K562 (cell line): ENCODE measurements around the gene METAP1D. TPM values are rescaled to one million over a fixed set of nuclear protein-coding genes. Genes with fewer than 3 reads are reported as not detected.

Source experiments
- ATF4 ChIP-seq: fragments of 450-650 bp; formaldehyde crosslinking; IDR thresholded peaks from 2 replicates; pipeline ENCODE4 v1.4.0; 2022; ENCODE audit warnings: mild to moderate bottlenecking, moderate library complexity
- CCNT2 ChIP-seq: IDR thresholded peaks from 2 replicates; pipeline ENCODE4 v1.6.1; 2011; ENCODE audit warnings: borderline replicate concordance, low read depth, mild to moderate bottlenecking, moderate library complexity, mixed read lengths, low read length; ENCODE audit not compliant: insufficient read length; ENCODE audit errors: extremely low read depth
- DLX4 ChIP-seq: fragments of 250-450 bp; sonication (Bioruptor Pico); IDR thresholded peaks from 2 replicates; pipeline ENCODE4 v1.6.1; 2021; ENCODE audit warnings: mild to moderate bottlenecking
- ESRRB ChIP-seq: fragments of 250-450 bp; sonication (Bioruptor Pico); IDR thresholded peaks from 2 replicates; pipeline ENCODE4 v1.5.0; 2020; ENCODE audit warnings: mild to moderate bottlenecking, moderate library complexity, borderline replicate concordance
- FIP1L1 ChIP-seq: fragments of 200-400 bp; formaldehyde crosslinking; IDR thresholded peaks from 2 replicates; pipeline ENCODE4 v1.6.1; 2018; ENCODE audit warnings: mild to moderate bottlenecking, low read depth, low read length; ENCODE audit not compliant: poor library complexity, severe bottlenecking
- FOXJ2 ChIP-seq: fragments of 200-800 bp; sonication (Bioruptor generic); IDR thresholded peaks from 2 replicates; pipeline ENCODE4 v1.6.1; 2016; ENCODE audit warnings: missing genetic modification characterization, missing compliant biosample characterization
- FUS ChIP-seq: fragments of 200-400 bp; formaldehyde crosslinking; optimal IDR thresholded peaks from 2 replicates; pipeline ENCODE3; 2017; ENCODE audit warnings: low read depth, low read length
- KLF1 ChIP-seq: fragments of 450-650 bp; IDR thresholded peaks from 2 replicates; pipeline ENCODE4 v1.6.1; 2016; ENCODE audit warnings: missing genetic modification characterization, missing compliant biosample characterization
- MEIS2 ChIP-seq: fragments of 450-650 bp; IDR thresholded peaks from 2 replicates; pipeline ENCODE4 v1.6.1; 2014; ENCODE audit warnings: mild to moderate bottlenecking; ENCODE audit not compliant: partially characterized antibody
- MTF1 ChIP-seq: fragments of 250-450 bp; sonication (Bioruptor Pico); IDR thresholded peaks from 2 replicates; pipeline ENCODE4 v1.9.0; 2021; ENCODE audit warnings: moderate library complexity, mild to moderate bottlenecking, inconsistent platforms, borderline replicate concordance
- MYBL2 ChIP-seq, 2 experiments: fragments of 450-650 bp in 1 of 2; sonication (generic) in 1 of 2; formaldehyde crosslinking in 1 of 2; IDR thresholded peaks; 2 replicates each; pipeline versions ENCODE4 v1.6.1 to v1.8.1; 2017 to 2022; ENCODE audit warnings: borderline replicate concordance in 1 of 2, inconsistent platforms in 1 of 2, low read depth in 1 of 2, mild to moderate bottlenecking in 1 of 2, missing genetic modification reagents in 1 of 2, moderate library complexity in 1 of 2
- NFE2L1 ChIP-seq: fragments of 450-650 bp; IDR thresholded peaks from 2 replicates; pipeline ENCODE4 v1.6.1; 2016; ENCODE audit warnings: missing genetic modification characterization, low read depth, mild to moderate bottlenecking, missing compliant biosample characterization, moderate library complexity, borderline replicate concordance
- RFX5 ChIP-seq: IDR thresholded peaks from 2 replicates; pipeline ENCODE4 v1.6.1; 2011; ENCODE audit warnings: low read depth, mild to moderate bottlenecking, improper control_type of control experiment, low read length
- SMARCB1 ChIP-seq: IDR thresholded peaks from 2 replicates; pipeline ENCODE4 v1.6.1; 2011; ENCODE audit warnings: improper control_type of control experiment, low read depth; ENCODE audit not compliant: insufficient read length
- SMARCC2 ChIP-seq: fragments of 450-650 bp; IDR thresholded peaks from 2 replicates; pipeline ENCODE4 v1.6.1; 2017; ENCODE audit warnings: antibody characterized with exemption, moderate library complexity, mild to moderate bottlenecking, low read depth
- ZBTB7A ChIP-seq: IDR thresholded peaks from 2 replicates; pipeline ENCODE4 v1.6.1; 2011; ENCODE audit warnings: low read depth, mild to moderate bottlenecking, low read length, moderate library complexity, borderline replicate concordance; ENCODE audit not compliant: control insufficient read depth
- ZBTB9 ChIP-seq: fragments of 450-650 bp; formaldehyde crosslinking; IDR thresholded peaks from 2 replicates; pipeline ENCODE4 v1.4.0; 2020; ENCODE audit warnings: mild to moderate bottlenecking, moderate library complexity
- ZMIZ1 ChIP-seq, 2 experiments: fragments of 150-350 bp in 1 of 2; IDR thresholded peaks; 2 replicates each; pipeline ENCODE4 v1.6.1; 2012 to 2016; ENCODE audit warnings: low read depth in 2 of 2, low read length in 2 of 2, mild to moderate bottlenecking in 1 of 2, moderate library complexity in 1 of 2
- polyA plus RNA-seq, 8 experiments: library from polyadenylated mRNA; depleted of rRNA in 4 of 8; stranded (reverse) in 5 of 8; unstranded in 3 of 8; fragments of >200 nt; fragmentation: Nextera tagmentation in 2 of 8; fragmentation: Illumina TruSeq in 1 of 8; extraction: Ambion mirVana in 2 of 8; extraction: Trizol in 1 of 8; gene quantifications; 2 replicates each; pipeline versions ENCODE4 v1.2.1 to v1.2.3, GENCODE V29; 2011 to 2014; ENCODE audit warnings: inconsistent platforms in 1 of 8, missing spikeins in 1 of 8
- total RNA-seq, 7 experiments: library from RNA; depleted of rRNA in 6 of 7; stranded (reverse); fragments of >200 nt in 6 of 7; fragmentation: Illumina TruSeq in 2 of 7; extraction: Trizol in 2 of 7; gene quantifications; 2 replicates each; pipeline versions ENCODE4 v1.2.1 to v1.2.3, GENCODE V29; 2011 to 2021; ENCODE audit warnings: low replicate concordance in 1 of 7

METAP1D gene
- total and polyA plus RNA-seq, 9 of the 15 experiments (the other 6 are each of a cell fraction or from before 2014, with no cell fraction given), result 8.0 to 23.4 (median 15.7) TPM

- no peak for TF ChIP-seq RFX5
- no peak for TF ChIP-seq ESRRB (CRISPR knock-in tag)
- peak; percentile 64 for TF ChIP-seq SMARCC2
- peak; percentile 21; the same call in 1 of the 2 replicates for TF ChIP-seq ATF4
- TF ChIP-seq FOXJ2, result no peak
- no peak for TF ChIP-seq KLF1
- no peak for TF ChIP-seq SMARCB1
- TF ChIP-seq ZBTB7A, result no peak
- TF ChIP-seq MYBL2 (IDR thresholded peaks at IDR 0.05; ENCODE audit: low read depth), result no peak
- TF ChIP-seq MYBL2 (CRISPR knock-in tag; IDR thresholded peaks at IDR 0.05; ENCODE audit: borderline replicate concordance), result no peak
- no peak for TF ChIP-seq DLX4 (CRISPR knock-in tag)
- TF ChIP-seq NFE2L1, result no peak
- TF ChIP-seq ZBTB9 (CRISPR knock-in tag), result no peak
- TF ChIP-seq FUS, result no peak
- TF ChIP-seq CCNT2, result no peak
- no peak for TF ChIP-seq MEIS2
- no peak for TF ChIP-seq ZMIZ1 (IDR thresholded peaks at IDR 0.05; ENCODE audit: low read depth in 2 of 2, low read length in 2 of 2)
- TF ChIP-seq MTF1, result no peak
- no peak for TF ChIP-seq FIP1L1
Measured at GRCh38 chr2:172048508-172049503, 49.1 kb downstream of the METAP1D start (continued).
